C1 segment of cervical spinal cord (tissue), 14 donors: ENCODE data around the gene RASSF10.

Source experiments
- DNase-seq, 14 donors: peaks; one replicate each; lab custom pipeline; 2025; lab: John Stamatoyannopoulos, UW

Gene RASSF10

GRCh38 chr11:13008625-13009475, at the start of gene RASSF10:
RASSF10 (plus strand) TSS chr11:13009316; CDS start chr11:13009577, 261 bp downstream.
- peak in 9 of 14 donors; percentile 10 to 80 (median 41) for DNase-seq

GRCh38 chr11:12961615-12962014, 47.5 kb upstream of the RASSF10 start:
- no peak for DNase-seq

GRCh38 chr11:12962306-12962705, 46.8 kb upstream of the RASSF10 start:
- no peak for DNase-seq

- DNase-seq = no peak
These were observed 46.1 kb upstream of the RASSF10 start for GRCh38 chr11:12963051-12963450.

GRCh38 chr11:12963792-12964536, 45.2 kb upstream of the RASSF10 start:
- DNase-seq = peak in 10 of 14 donors; percentile 2 to 65 (median 30)

- no peak for DNase-seq
These were observed 44.5 kb upstream of the RASSF10 start for GRCh38 chr11:12964650-12965049.

- DNase-seq = no peak
These were observed 43.1 kb upstream of the RASSF10 start for GRCh38 chr11:12966002-12966401.

GRCh38 chr11:12968101-12968500, 41.0 kb upstream of the RASSF10 start:
- no peak for DNase-seq

GRCh38 chr11:12968826-12969225, 40.3 kb upstream of the RASSF10 start:
- DNase-seq = no peak

GRCh38 chr11:12971955-12972354, 37.2 kb upstream of the RASSF10 start:
- no peak for DNase-seq

GRCh38 chr11:12973528-12974181, 35.5 kb upstream of the RASSF10 start:
- no peak for DNase-seq

- DNase-seq = no peak
These were observed 33.9 kb upstream of the RASSF10 start for GRCh38 chr11:12975195-12975594.

GRCh38 chr11:12979928-12980689, 29.0 kb upstream of the RASSF10 start:
- no peak for DNase-seq

- no peak for DNase-seq
These were observed 27.2 kb upstream of the RASSF10 start for GRCh38 chr11:12981676-12982522.

- DNase-seq = peak in 1 of 14 donors; percentile 8
These were observed 25.8 kb upstream of the RASSF10 start for GRCh38 chr11:12983336-12983735.

GRCh38 chr11:12986194-12986898, 22.8 kb upstream of the RASSF10 start:
- no peak for DNase-seq

GRCh38 chr11:12989428-12990161, 19.5 kb upstream of the RASSF10 start:
- DNase-seq = no peak

- no peak for DNase-seq
These were observed 19.0 kb upstream of the RASSF10 start for GRCh38 chr11:12990162-12990480.

GRCh38 chr11:12991426-12991825, 17.7 kb upstream of the RASSF10 start:
- no peak for DNase-seq
